ENCODE measurements around the gene RASA2.

GRCh38 chr3:141618938-141619337 lies 132.1 kb downstream of the RASA2 start:
- TF ChIP-seq EZH2 (optimal IDR thresholded peaks at IDR 0.05; ENCODE audit: low read depth, low read length): no peak
- TF ChIP-seq, protein P1, sequence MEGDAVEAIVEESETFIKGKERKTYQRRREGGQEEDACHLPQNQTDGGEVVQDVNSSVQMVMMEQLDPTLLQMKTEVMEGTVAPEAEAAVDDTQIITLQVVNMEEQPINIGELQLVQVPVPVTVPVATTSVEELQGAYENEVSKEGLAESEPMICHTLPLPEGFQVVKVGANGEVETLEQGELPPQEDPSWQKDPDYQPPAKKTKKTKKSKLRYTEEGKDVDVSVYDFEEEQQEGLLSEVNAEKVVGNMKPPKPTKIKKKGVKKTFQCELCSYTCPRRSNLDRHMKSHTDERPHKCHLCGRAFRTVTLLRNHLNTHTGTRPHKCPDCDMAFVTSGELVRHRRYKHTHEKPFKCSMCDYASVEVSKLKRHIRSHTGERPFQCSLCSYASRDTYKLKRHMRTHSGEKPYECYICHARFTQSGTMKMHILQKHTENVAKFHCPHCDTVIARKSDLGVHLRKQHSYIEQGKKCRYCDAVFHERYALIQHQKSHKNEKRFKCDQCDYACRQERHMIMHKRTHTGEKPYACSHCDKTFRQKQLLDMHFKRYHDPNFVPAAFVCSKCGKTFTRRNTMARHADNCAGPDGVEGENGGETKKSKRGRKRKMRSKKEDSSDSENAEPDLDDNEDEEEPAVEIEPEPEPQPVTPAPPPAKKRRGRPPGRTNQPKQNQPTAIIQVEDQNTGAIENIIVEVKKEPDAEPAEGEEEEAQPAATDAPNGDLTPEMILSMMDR (IDR thresholded peaks at IDR 0.05; ENCODE audit: low read length): no peak
